ENCODE measurements around the gene ZNF280A.

GRCh38 chr22:22484023-22484422, 36.0 kb downstream of the ZNF280A start:
- TF ChIP-seq CTCF (IDR thresholded peaks at IDR 0.05), result no peak
- no peak for TF ChIP-seq ZFX (IDR thresholded peaks at IDR 0.05; ENCODE audit: borderline replicate concordance)
